GM12878 (cell line): ENCODE results near the gene CARD19. TPM values are rescaled to one million over a fixed set of nuclear protein-coding genes. Genes with fewer than 3 reads are reported as not detected.

Experiments
- ATAC-seq: fragments of 200-7000 bp; cut with Tn5 transposase; 3 replicates; pipeline ENCODE4 v1.9.1; 2020; ENCODE audit warnings: mild to moderate bottlenecking, moderate library complexity
- BruUV-seq: library from RNA; stranded (reverse); fragments of 400-500 nt; replicated peaks from 2 replicates; lab custom pipeline; 2021; lab: Mats Ljungman, UMichigan
- CTCF ChIA-PET: fragments of 300-600 bp; sonication (Branson Sonifier 250); formaldehyde crosslinking; extraction: SDS; loops from one replicate; lab custom pipeline; 2021; ENCODE audit warnings: inconsistent platforms; lab: Yijun Ruan, JAX
- POLR2A ChIA-PET: fragments of 350-600 bp; formaldehyde crosslinking; extraction: SDS; loops from one replicate; lab custom pipeline; 2021; ENCODE audit warnings: inconsistent platforms; lab: Charles Lee
- RAD21 ChIA-PET: fragments of 300-600 bp; sonication (Branson Sonifier 250); formaldehyde crosslinking; loops from one replicate; lab custom pipeline; 2023; ENCODE audit warnings: antibody characterized with exemption; ENCODE audit not compliant: unreplicated experiment; lab: Charles Lee
- SMC1A ChIA-PET: fragments of 300-600 bp; sonication (Branson Sonifier 250); formaldehyde crosslinking; loops from one replicate; lab custom pipeline; 2023; ENCODE audit not compliant: unreplicated experiment, uncharacterized antibody; lab: Charles Lee
- DNase-seq: peaks from one replicate; pipeline ENCODE4 v3.0.0-alpha.2; 2011; ENCODE audit warnings: low read depth, low spot score
- FAIRE-seq: peaks from 3 replicates; lab custom pipeline; 2011; peaks lifted over from hg19 to GRCh38; lab: Jason Lieb, UNC
- H2AFZ ChIP-seq: 2 replicates; pipeline ENCODE4 v1.6.0; 2011; ENCODE audit warnings: low read depth, low read length, control low read depth; ENCODE audit not compliant: control insufficient read depth
- H3K27ac ChIP-seq: 2 replicates; pipeline ENCODE4 v1.5.1; 2011; ENCODE audit warnings: control low read depth; ENCODE audit not compliant: control insufficient read depth, insufficient read depth
- H3K27me3 ChIP-seq, 2 experiments: replicated peaks in 1 of 2; 2 replicates each; pipeline versions ENCODE4 v1.6.0 to v1.6.1; 2011; ENCODE audit warnings: low read length in 1 of 2; ENCODE audit not compliant: control insufficient read depth in 2 of 2, insufficient read depth in 2 of 2
- H3K36me3 ChIP-seq, 2 experiments: 2 replicates each; pipeline ENCODE4 v1.5.1; 2011; ENCODE audit warnings: low read length in 1 of 2; ENCODE audit not compliant: control insufficient read depth in 2 of 2, insufficient read depth in 2 of 2
- H3K4me1 ChIP-seq: 2 replicates; pipeline ENCODE4 v1.6.1; 2011; ENCODE audit warnings: mild to moderate bottlenecking, low read length, moderate library complexity, mixed read lengths; ENCODE audit not compliant: control insufficient read depth, insufficient read depth
- H3K4me2 ChIP-seq: 2 replicates; pipeline ENCODE4 v1.6.0; 2011; ENCODE audit warnings: control low read depth; ENCODE audit not compliant: control insufficient read depth, insufficient read depth
- H3K4me3 ChIP-seq: fragments of 200-600 bp; sonication (generic); 2 replicates; pipeline ENCODE4 v1.5.1; 2016
- H3K79me2 ChIP-seq: 2 replicates; pipeline ENCODE4 v1.6.0; 2011; ENCODE audit warnings: low read length; ENCODE audit not compliant: control insufficient read depth, insufficient read depth
- H3K9ac ChIP-seq: 2 replicates; pipeline ENCODE4 v1.8.0; 2011; ENCODE audit warnings: low read length, control low read depth, mixed read lengths; ENCODE audit not compliant: control insufficient read depth, insufficient read depth
- H3K9me3 ChIP-seq: replicated peaks from 3 replicates; pipeline ENCODE4 v1.5.1; 2011; ENCODE audit warnings: mild to moderate bottlenecking, low read length; ENCODE audit not compliant: control insufficient read depth, insufficient read depth
- H4K20me1 ChIP-seq: 2 replicates; pipeline ENCODE4 v1.6.0; 2011; ENCODE audit not compliant: control insufficient read depth, insufficient read depth
- ATF7 ChIP-seq: fragments of 450-650 bp; IDR thresholded peaks from 2 replicates; pipeline ENCODE4 v1.6.1; 2016; ENCODE audit warnings: low read depth, mild to moderate bottlenecking
- CBX5 ChIP-seq: sonication (generic); IDR thresholded peaks from 2 replicates; pipeline ENCODE4 v1.6.1; 2016; ENCODE audit warnings: low read depth, moderate library complexity, mild to moderate bottlenecking, inconsistent platforms
- CEBPB ChIP-seq, 2 experiments: fragments of 150-350 bp in 1 of 2; IDR thresholded peaks; 2 replicates each; pipeline ENCODE4 v1.6.1; 2012 to 2014; ENCODE audit warnings: low read depth in 2 of 2, low read length in 2 of 2, borderline replicate concordance in 1 of 2, inconsistent platforms in 1 of 2
- CHD4 ChIP-seq: fragments of 200-600 bp; sonication (generic); IDR thresholded peaks from 2 replicates; pipeline ENCODE4 v1.6.1; 2016; ENCODE audit warnings: mild to moderate bottlenecking
- FOXM1 ChIP-seq: IDR thresholded peaks from 2 replicates; pipeline ENCODE4 v1.6.1; 2012; ENCODE audit warnings: low read depth, mild to moderate bottlenecking, inconsistent platforms, low read length, moderate library complexity
- KLF5 ChIP-seq: fragments of 450-650 bp; IDR thresholded peaks from 2 replicates; pipeline ENCODE4 v1.6.1; 2014; ENCODE audit warnings: mild to moderate bottlenecking; ENCODE audit not compliant: partially characterized antibody
- MTA2 ChIP-seq: fragments of 450-650 bp; IDR thresholded peaks from 2 replicates; pipeline ENCODE4 v1.6.1; 2016; ENCODE audit warnings: low read depth, mild to moderate bottlenecking, moderate library complexity
- NR2C1 ChIP-seq: fragments of 450-650 bp; IDR thresholded peaks from 2 replicates; pipeline ENCODE4 v1.6.1; 2017; ENCODE audit warnings: antibody characterized with exemption, mild to moderate bottlenecking, moderate library complexity
- RUNX3 ChIP-seq: IDR thresholded peaks from 2 replicates; pipeline ENCODE4 v1.6.1; 2012; ENCODE audit warnings: low read length, inconsistent platforms
- SMC3 ChIP-seq: IDR thresholded peaks from 2 replicates; pipeline ENCODE4 v1.6.1; 2011; ENCODE audit warnings: low read length, improper control_type of control experiment, borderline replicate concordance
- WGBS: methylation state at CpG from one replicate; pipeline ENCODE4 v1.1.6; 2016; ENCODE audit warnings: low lambda C conversion rate; ENCODE audit not compliant: insufficient replicate concordance, insufficient coverage; ENCODE audit errors: missing lambda C conversion rate; 5-methylcytosine and 5-hydroxymethylcytosine counted together
- in situ Hi-C: fragments of 300-500 bp; cut with MboI; formaldehyde crosslinking; loops from 9 replicates; pipeline ENCODE4 v1.14.3; 2018; ENCODE audit warnings: mixed read lengths
- intact Hi-C: fragments of 100-400 bp; cut with micrococcal nuclease; formaldehyde crosslinking; loops from one replicate; pipeline ENCODE4 v1.14.2; 2022; ENCODE audit not compliant: unreplicated experiment
- polyA plus RNA-seq, 11 experiments: library from polyadenylated mRNA; depleted of rRNA in 4 of 11; unstranded in 6 of 11; stranded (reverse) in 5 of 11; fragments of >200 nt; fragmentation: Nextera tagmentation in 4 of 11; fragmentation: Illumina TruSeq in 1 of 11; extraction: Ambion mirVana in 4 of 11; extraction: Trizol in 1 of 11; gene quantifications; 1 replicate in 1 of 11; 2 replicates in 10 of 11; pipeline versions ENCODE4 v1.2.1 to v1.2.3, GENCODE V29; 2011 to 2016; ENCODE audit warnings: inconsistent platforms in 2 of 11, missing spikeins in 2 of 11, low read depth in 1 of 11
- total RNA-seq, 4 experiments: library from RNA; depleted of rRNA in 3 of 4; stranded (reverse); fragments of >200 nt in 3 of 4; fragmentation: Illumina TruSeq in 1 of 4; extraction: Trizol in 1 of 4; gene quantifications; 2 replicates each; pipeline versions ENCODE4 v1.2.1 to v1.2.3, GENCODE V29; 2013 to 2021
- TF ChIP-seq, protein P1 (sequence below): fragments of 450-650 bp; IDR thresholded peaks from 2 replicates; pipeline ENCODE4 v1.6.1; 2014; ENCODE audit warnings: mild to moderate bottlenecking

Gene CARD19
- total and polyA plus RNA-seq, 10 of the 15 experiments (the other 5 are each of a cell fraction or from before 2014, with no cell fraction given), result 0.61 to 41.6 (median 19.9) TPM

DNA sequence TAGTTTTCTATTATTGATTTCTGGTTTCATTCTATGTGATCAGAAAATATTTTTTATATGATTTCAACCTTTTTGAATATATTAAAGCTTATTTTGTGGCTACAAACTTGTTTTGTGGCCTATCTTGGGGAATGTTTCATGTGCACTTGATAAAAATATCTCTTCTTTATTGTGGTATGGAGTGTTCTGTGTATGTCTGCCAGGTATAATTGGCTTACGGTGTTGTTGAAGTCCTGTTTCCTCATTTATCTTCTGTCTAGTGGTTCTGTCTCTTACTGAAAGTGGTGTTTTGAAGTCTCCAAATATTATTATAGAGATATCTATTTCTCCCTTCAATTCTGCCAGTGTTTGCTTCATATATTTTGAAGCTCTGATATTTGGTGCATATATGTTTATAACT lies 9.6 kb downstream of the CARD19 start:
- H2AFZ ChIP-seq, result no peak overlapping the region
- no peak overlapping the region for H3K4me3 ChIP-seq
- ChIA-PET SMC1A (interaction anchor here (0.7 to 2.0 kb wide), 7 partner anchors 11 to 197 kb away, joined by 3 to 9 read pairs (median 3); no protein-coding TSS in a partner anchor), POLR2A (interaction anchor here (1.0 to 2.3 kb wide), 2 partner anchors 9 to 41 kb away, joined by 3 to 8 read pairs; partner anchors contain the start of gene CARD19), CTCF (interaction anchor here (1.0 to 7.8 kb wide), 8 partner anchors 10 to 151 kb away, joined by 3 to 130 read pairs (median 3); partner anchors contain the start of gene CARD19), RAD21 (interaction anchor here (1.0 to 6.8 kb wide), 4 partner anchors 41 to 149 kb away, joined by 3 to 77 read pairs (median 6); no protein-coding TSS in a partner anchor)
- WGBS, result 38% methylated on average over 1 of the region's 1 CpG
- ATAC-seq, result no peak
- in situ Hi-C loops (loop anchor here (5.0 kb wide), 1 partner anchor 197 kb away; no protein-coding TSS in a partner anchor), intact Hi-C loops (loop anchor here (5.0 kb wide), 1 partner anchor 857 kb away; no protein-coding TSS in a partner anchor)
- no peaks in the 10 kb centered on the region for H4K20me1 ChIP-seq
- DNase-seq, result no peak
- H3K27ac ChIP-seq, result no peak overlapping the region
- no peaks in the 10 kb centered on the region for H3K27me3 ChIP-seq
- no peak overlapping the region for H3K9ac ChIP-seq
- peaks cover 0 to 2% of the 10 kb centered on the region in 2 experiments; a peak in 2 of 4 replicates for H3K36me3 ChIP-seq
- no peak for FAIRE-seq
- H3K4me1 ChIP-seq, result peaks cover 12% of the 10 kb centered on the region
- TF ChIP-seq FOXM1 (no peak), RUNX3 (0 out of 2 replicates have a peak, but pooled peaks have one; percentile 20), MTA2 (peak; percentile 29; the same call in 1 of the 2 replicates)
- no TSS peak for BruUV-seq
- no peaks in the 10 kb centered on the region; the same call in 1 of the 2 replicates for H3K79me2 ChIP-seq
- no peak overlapping the region for H3K4me2 ChIP-seq
- H3K9me3 ChIP-seq, result peaks cover 2% of the 10 kb centered on the region

DNA sequence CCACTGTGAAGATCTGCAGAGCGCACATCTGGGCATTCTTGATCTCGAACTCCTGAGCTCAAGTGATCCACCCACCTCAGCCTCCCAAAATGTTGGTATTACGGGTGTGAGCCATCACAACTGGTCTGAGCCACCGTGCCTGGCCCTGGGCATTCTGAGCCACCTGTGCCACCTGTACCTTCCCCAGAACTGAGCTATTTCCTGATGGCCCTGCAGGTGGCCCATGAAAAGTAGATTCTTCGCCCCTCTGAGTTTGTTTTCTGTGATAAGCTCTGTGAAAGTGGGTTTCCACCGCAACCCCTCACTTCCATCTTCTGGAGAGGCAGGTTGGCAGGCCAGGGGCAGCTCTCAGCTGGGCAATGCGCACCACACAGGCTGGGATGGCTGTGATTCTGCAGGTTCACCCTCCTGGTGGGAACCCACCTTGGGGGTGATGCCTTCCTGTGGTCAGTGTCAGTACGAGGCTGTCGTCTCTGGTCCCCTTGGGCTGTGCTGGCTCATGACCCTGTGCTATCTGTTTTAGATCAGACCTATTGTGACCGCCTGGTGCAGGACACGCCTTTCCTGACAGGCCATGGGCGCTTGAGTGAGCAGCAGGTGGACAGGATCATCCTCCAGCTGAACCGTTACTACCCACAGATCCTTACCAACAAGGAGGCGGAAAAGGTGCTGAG lies 11.3 kb downstream of the CARD19 start:
- H3K9ac ChIP-seq, result no peak overlapping the region
- no peak overlapping the region for H3K4me3 ChIP-seq
- ChIA-PET RAD21 (interaction anchor here (0.6 to 6.8 kb wide), 10 partner anchors 10 to 195 kb away, joined by 3 to 77 read pairs (median 6); partner anchors contain the start of gene CARD19), POLR2A (interaction anchor here (1.0 to 2.5 kb wide), 3 partner anchors 9 to 459 kb away, joined by 4 to 11 read pairs (median 5); partner anchors contain the start of gene CARD19), CTCF (interaction anchor here (0.6 to 7.8 kb wide), 16 partner anchors 11 to 459 kb away, joined by 3 to 130 read pairs (median 4); partner anchors contain the start of gene CARD19), SMC1A (interaction anchor here (0.6 to 3.3 kb wide), 17 partner anchors 10 to 1182 kb away, joined by 3 to 28 read pairs (median 3); partner anchors contain the start of gene CARD19)
- in situ Hi-C loops (loop anchor here (5.0 kb wide), 1 partner anchor 195 kb away; no protein-coding TSS in a partner anchor), intact Hi-C loops (loop anchor here (5.0 kb wide), 1 partner anchor 855 kb away; no protein-coding TSS in a partner anchor)
- H3K9me3 ChIP-seq, result peaks cover 2% of the 10 kb centered on the region; the same call in 2 of the 3 replicates
- WGBS, result 83% methylated on average over 14 of the region's 14 CpGs
- H3K79me2 ChIP-seq, result no peaks in the 10 kb centered on the region; the same call in 1 of the 2 replicates
- H3K27me3 ChIP-seq, result no peaks in the 10 kb centered on the region
- no peak overlapping the region for H3K4me2 ChIP-seq
- peaks cover 0 to 6% of the 10 kb centered on the region in 2 experiments; a peak in 2 of 4 replicates for H3K36me3 ChIP-seq
- ATAC-seq (no peak), DNase-seq (no peak), FAIRE-seq (no peak)
- no TSS peak for BruUV-seq
- no peak overlapping the region for H2AFZ ChIP-seq
- no peaks in the 10 kb centered on the region for H4K20me1 ChIP-seq
- H3K27ac ChIP-seq, result no peak overlapping the region
- H3K4me1 ChIP-seq, result peaks cover 12% of the 10 kb centered on the region
- TF ChIP-seq CBX5 (no peak), KLF5 (no peak), NR2C1 (no peak), SMC3 (no peak), ATF7 (no peak), CHD4 (no peak), CEBPB (IDR thresholded peaks at IDR 0.05; ENCODE audit: borderline replicate concordance in 1 of 2, low read depth in 2 of 2, low read length in 2 of 2) (no peak)
- TF ChIP-seq, protein P1, sequence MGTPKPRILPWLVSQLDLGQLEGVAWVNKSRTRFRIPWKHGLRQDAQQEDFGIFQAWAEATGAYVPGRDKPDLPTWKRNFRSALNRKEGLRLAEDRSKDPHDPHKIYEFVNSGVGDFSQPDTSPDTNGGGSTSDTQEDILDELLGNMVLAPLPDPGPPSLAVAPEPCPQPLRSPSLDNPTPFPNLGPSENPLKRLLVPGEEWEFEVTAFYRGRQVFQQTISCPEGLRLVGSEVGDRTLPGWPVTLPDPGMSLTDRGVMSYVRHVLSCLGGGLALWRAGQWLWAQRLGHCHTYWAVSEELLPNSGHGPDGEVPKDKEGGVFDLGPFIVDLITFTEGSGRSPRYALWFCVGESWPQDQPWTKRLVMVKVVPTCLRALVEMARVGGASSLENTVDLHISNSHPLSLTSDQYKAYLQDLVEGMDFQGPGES, result no peak
